Body of pancreas (tissue), 4 donors: ENCODE measurements around the gene ASMTL.

ENCODE experiments used
- POLR2A ChIP-seq, 3 donors: fragments of 450-650 bp; IDR thresholded peaks; one replicate each; pipeline ENCODE4 v1.6.1; 2016; ENCODE audit warnings: antibody characterized with exemption in 3 of 3, mild to moderate bottlenecking in 2 of 3
- TF ChIP-seq, protein P1 (sequence below), 7 experiments: fragments of 450-650 bp in 4 of 7; fragments of 200-600 bp in 3 of 7; sonication (generic) in 3 of 7; IDR thresholded peaks; one replicate each; pipeline ENCODE4 v1.5.1; 2016 to 2019; ENCODE audit warnings: antibody characterized with exemption in 7 of 7

DNA sequence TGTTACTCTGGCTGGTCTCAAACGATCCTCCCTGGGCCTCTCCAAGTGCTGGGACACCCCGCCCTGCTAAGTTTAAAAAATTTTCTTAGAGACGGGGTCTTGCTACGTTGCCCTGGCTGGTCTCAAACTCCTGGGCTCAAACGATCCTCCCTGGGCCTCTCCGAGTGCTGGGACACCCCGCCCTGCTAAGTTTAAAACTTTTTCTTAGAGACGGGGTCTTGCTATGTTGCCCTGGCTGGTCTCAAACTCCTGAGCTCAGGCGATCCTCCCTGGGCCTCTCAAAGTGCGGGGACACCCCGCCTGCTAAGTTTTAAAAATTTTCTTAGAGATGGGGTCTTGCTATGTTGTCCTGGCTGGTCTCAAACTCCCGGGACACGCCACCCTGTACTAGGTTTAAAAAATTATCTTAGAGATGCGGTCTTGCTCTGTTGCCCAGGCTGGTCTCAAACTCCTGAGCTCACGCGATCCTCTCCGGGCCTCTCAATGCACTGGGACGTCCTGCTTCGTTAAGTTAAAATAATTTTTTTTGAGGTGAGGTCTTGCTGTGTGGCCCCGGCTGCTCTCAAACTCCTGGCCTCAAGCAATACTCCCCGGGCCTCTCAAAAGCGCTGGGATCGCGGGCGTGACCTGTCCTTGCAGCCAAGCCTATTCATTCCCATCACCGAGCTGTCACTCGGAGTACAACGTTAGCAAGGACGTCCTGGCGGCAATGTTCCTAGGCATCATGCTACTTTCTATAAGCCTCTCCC lies 61.9 kb downstream of the ASMTL start:
- TF ChIP-seq POLR2A (IDR thresholded peaks at IDR 0.05), result no peak
- TF ChIP-seq, protein P1, sequence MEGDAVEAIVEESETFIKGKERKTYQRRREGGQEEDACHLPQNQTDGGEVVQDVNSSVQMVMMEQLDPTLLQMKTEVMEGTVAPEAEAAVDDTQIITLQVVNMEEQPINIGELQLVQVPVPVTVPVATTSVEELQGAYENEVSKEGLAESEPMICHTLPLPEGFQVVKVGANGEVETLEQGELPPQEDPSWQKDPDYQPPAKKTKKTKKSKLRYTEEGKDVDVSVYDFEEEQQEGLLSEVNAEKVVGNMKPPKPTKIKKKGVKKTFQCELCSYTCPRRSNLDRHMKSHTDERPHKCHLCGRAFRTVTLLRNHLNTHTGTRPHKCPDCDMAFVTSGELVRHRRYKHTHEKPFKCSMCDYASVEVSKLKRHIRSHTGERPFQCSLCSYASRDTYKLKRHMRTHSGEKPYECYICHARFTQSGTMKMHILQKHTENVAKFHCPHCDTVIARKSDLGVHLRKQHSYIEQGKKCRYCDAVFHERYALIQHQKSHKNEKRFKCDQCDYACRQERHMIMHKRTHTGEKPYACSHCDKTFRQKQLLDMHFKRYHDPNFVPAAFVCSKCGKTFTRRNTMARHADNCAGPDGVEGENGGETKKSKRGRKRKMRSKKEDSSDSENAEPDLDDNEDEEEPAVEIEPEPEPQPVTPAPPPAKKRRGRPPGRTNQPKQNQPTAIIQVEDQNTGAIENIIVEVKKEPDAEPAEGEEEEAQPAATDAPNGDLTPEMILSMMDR (IDR thresholded peaks at IDR 0.05), result no peak
